HG02981 (cell line): Measurements from ENCODE around the gene TRMO.

Experiments used
- ATAC-seq: cut with Tn5 transposase; IDR thresholded peaks from one replicate; pipeline ENCODE4 v1.9.1; 2021; ENCODE audit warnings: mild to moderate bottlenecking, moderate library complexity; ENCODE audit not compliant: unreplicated experiment

TRMO gene

GRCh38 chr9:97864396-97864795 is 57.9 kb downstream of the TRMO start:
- ATAC-seq, result no peak

- no peak for ATAC-seq
These were observed 59.0 kb downstream of the TRMO start for GRCh38 chr9:97863314-97863713.

DNA sequence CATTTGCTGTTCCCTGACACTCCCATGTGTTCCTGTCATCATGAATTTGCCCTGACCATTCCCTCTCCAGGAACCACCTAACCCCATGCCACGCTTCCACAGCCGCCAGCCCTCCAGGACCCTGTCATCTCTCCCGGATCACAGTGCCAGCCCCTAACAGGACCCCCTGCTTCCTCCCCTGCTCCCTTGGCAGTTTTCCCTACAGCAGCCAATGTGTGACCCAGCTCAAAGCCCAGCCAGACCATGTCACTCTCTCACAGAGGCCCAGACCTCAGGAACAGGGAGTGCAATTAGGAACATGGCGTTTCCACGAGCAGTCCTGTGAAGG is 61.2 kb downstream of the TRMO start:
- ATAC-seq, result no peak

GRCh38 chr9:97860451-97861147 is 61.7 kb downstream of the TRMO start:
- no peak for ATAC-seq

- ATAC-seq, result no peak
These were observed 63.0 kb downstream of the TRMO start for GRCh38 chr9:97859346-97859745.

DNA sequence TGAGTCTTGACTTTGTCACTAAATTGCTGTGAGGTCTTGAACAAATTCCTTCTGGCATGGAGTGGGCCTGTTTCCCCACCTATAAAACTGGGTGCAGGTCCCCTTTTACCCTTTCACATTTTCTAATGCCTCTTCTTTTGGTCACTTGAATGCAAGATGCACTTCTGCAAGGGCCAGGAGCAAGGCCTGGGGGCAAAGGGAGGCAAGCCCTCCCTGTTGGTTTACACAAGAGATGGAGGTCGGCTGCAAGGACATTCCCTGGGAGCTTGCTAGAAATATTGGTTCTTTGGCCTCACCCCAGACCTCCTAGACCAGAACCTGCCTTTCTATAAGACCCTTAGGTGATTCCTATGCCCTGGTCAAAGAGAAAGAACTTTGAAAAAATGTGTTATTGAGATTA is 63.5 kb downstream of the TRMO start:
- no peak for ATAC-seq

DNA sequence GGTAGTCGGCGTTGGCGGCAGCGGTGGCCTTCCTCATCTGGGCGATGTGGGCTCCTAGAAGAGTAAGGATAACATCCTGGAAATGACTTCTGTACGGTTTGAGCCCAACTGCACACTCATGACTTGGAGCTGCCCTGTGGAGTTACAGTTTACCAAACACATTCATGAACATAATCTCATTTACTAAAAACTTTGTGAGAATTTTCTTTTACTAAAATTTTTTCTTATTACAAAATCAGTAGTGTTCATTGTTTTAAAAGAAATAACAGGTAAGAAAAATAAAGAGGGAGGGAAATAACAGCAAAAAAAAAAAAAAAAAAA is 63.9 kb downstream of the TRMO start:
- no peak for ATAC-seq

DNA sequence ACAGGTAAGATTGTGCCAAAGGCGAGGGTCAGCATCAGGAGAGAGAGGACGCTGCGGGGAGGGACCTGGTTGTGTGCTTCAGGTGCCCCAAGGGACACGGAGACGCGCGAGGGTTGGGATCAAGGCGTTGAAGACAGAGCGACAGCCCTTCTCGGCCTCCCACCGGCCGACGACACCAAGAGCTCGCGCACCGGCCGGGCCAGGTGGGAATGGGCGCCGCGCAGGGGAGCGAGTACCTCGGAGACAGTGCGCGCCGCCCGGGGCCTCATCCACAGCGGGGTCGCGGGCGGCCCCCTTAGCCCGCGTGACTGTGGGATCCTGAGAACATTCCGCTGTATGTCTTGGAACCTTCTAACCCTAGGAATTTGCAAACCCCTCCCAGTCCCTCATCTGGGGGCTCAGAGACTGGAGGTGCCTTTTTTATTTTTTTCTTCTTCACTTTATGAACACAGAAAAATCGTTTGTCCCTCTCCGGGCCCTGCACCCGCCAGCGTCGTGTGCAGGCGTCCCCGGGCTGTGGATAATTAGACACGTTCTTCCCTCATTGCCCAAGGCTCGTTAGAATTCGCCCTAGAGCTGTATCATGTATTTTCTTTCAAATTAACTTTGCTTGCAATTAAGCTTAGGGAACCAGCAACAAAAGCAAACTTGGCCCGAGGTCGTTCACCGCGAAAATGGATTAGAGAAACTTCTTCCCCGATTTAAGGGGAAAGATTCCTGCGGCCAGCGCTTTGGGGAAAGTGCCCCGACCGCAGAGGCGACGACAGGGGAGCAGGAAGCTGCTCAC is 64.5 kb downstream of the TRMO start:
- ATAC-seq, result no peak

DNA sequence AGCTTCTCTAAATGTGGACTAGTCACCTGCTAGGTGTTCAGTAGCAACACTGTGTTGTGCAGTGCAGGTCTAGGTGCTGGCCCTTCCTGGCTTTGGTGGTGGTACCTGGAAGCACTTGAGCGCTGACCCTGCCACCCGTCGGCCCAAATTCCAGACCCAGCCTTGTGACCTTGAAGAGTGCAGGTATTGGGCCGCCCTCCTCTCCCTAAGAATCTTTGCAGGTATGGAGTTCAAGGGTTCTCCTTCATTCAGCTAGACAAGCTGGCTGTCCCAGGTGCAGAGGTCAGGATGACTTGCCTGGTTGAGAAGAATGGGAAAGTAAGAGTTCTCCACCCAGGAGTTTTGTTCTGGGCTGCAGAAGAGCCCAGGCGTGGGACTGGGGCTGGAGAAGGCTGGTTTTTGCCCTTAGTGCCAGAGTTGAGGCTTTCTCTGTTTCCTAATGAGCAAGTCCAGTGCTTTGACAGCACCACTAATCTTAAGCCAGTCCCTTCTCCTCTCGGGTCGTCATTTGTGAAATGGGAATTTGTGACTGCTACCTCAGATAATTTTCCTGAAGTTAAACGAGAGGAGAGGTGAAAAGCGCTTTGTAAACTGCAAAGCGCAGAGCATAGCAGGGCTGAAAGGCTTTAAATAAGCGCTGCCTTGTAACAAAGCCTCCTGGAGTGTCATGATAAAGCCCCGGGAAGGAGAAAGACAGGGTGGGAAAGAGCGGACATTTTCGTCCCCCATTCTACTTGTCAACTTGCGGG is 65.3 kb downstream of the TRMO start:
- ATAC-seq, result no peak

- no peak for ATAC-seq
These were observed 66.4 kb downstream of the TRMO start for GRCh38 chr9:97855899-97856298.

DNA sequence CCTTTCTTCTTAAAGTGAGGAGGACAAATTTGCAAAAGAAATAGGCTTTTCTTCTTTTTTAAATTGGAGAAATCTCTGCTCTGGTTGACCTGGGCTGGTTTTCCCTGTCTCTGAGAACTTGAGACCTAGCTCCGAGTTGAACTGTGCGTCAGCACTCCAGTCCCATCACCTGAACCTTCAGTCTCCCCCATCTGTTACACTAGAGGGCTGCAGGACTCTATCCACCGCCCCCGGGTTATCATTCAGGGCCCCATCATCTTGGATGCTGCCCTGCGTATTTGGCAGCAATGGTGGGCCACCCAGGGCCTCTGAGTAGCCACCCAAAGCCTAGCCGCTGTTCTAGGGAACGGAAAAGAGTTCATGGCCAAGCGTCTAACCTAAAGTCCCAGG is 66.8 kb downstream of the TRMO start:
- no peak for ATAC-seq

DNA sequence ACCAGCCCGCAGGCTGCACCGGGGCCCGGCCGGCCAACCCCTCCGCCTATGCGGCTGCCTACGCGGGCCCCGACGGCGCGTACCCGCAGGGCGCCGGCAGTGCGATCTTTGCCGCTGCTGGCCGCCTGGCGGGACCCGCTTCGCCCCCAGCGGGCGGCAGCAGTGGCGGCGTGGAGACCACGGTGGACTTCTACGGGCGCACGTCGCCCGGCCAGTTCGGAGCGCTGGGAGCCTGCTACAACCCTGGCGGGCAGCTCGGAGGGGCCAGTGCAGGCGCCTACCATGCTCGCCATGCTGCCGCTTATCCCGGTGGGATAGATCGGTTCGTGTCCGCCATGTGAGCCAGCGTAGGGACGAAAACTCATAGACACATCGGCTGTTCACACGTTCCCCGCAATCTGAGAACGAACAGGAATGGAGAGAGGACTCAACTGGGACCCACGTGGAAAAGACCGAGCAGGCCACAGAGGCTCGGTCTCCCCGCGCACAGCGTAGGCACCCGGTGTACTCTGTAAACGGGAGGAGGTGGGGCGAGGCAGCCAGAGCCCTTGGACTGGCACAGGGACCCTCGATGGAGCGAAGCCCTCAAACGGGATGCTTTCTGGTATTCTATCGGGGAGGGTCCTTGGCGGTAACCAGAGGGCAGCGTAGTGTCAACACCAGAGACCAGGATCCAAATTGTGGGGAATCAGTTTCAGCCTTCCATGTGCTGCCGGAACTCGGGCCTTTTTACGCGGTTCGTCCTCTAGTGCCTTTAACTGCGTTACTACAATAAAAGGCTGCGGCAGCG is 67.4 kb downstream of the TRMO start:
- no peak for ATAC-seq
